Measurements from ENCODE around the gene CYP27C1.

Gene CYP27C1

GRCh38 chr2:127149384-127149783, 70.7 kb downstream of the CYP27C1 start:
- no peak for DNase-seq

DNA sequence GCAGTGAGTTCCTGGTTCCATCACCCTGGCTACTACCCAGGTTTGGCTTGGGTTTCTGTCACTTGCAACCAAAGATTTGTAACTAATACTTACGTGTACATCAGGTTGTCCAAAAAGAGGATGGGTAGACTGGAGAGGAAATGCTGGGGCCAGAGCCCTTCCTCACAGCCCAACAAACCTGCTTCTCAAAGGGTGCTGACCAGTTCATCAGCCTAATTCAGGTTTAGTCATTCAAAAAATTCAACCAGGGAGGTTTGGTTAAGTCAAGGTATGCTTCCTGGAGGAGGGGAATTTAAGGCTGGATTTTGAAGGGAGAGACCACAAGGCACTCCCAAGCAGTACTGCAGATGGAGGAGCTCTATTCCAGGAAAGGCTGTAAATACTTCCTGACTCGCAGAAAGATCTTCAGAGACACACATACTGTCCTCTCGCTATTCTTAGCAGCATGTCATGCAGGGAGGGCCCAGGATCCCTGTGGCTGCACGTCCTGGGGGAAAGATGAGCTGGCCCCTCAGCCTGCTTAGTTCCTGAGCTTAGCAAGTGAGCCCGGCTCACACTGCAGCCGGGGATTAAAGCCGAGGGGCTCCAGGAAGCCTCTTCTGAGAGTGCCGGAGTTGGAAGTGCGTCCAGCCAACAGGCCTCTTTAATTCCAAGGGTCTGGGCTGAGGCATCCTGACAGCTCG, 73.1 kb downstream of the CYP27C1 start:
- peak; percentile 63 for DNase-seq

DNA sequence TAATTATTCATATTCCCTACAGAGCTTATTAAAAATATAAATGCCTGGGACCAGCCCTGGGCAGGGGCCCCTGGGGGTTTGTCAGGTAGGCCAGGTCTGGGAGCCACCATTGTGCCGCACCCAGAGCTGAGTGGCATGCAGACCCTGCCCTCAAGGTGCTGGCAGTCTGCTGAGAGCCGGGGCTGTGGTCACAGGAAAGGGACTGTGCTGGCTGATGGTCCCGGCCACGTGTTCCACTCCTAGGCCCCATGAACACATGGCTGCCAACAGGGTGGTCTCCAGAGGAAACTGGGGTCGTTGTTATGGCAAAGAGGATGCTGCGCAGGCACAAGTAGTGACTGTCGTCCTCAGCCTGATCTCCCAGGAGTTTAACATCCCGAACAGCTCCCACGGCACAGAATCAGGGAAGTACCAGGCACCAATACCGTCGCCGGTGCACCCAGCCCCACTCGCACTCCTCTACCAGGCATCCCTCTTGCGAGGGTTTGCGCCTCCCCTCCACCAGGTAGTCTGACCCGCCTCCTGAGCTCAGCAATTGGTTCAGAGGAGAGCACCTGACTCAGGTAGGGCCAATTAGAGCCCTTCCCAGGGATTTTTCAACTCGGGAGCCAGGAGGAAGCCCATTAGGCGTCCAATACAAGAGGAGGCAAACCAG, 73.9 kb downstream of the CYP27C1 start:
- no peak for DNase-seq

DNA sequence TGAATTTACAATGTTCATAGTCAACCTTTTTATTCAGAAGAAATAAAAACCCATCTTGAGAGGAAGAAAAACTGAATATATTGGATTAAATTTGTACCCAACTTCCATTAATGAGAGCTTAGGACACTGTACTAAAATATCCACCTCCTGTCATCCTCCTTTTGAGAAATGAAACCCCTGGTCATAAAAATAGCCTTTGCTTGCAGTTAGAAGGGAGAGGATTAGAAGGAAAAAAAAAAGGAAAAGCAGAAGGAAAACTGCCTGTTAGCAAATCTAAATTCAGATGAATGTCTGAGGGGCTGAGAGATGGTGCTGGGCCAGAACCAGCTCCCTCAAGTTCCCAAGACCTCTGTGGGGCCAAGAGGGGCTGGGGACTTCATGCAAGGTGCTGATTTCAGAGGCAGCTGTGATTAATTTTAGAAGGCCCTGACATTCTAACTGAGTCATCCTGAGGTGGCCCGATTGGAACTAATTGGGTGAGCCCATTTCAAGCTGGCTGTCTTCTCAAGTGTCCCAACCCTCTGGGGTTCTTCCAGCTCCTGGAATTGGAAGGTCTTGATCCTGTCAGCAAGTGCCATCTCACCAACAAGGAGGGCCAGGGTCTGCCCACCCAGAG, 74.7 kb downstream of the CYP27C1 start:
- no peak for DNase-seq

DNA sequence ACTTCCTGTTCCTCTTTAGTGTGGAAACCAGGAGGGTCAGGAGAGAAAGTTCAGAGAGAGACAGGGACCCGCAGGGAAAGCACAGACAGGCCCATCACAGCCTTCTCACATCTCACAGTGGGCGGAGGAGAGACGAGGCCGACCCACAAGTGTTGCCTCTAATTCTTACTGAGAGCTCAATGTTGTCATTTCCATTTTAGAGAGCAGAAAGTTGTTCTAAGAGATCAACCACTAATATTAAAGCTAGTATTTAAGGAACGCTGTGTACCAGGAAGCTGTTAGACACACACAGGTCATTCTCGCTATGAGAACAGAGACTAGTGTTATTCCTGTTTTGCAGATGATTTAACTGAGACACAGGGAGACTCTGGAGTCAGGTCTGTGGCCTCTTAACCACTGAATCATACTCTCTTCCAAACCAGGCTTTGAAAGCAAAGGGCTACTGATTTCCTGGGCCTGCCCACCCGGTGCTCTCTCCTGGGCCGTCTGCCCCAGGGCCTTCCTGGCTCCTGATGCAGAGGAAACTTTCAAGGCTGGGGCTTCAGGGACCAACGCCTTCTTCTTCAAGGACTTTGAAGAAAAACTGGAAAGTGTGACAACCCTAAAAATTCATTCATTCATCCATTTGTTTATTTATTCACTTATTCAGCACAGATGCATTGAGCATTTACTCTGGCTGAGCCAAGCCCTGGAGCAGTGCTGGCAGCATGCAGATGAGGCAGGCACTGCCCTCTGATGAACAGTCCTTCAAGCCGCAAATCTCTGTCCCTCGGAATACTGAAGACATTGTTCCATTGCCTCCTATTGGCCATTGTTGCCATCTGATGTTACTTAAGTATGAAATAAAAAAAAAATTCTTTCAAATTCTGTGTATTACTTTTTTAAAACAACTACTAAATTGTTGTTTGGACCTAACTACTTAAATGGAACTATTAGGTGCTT, 76.0 kb downstream of the CYP27C1 start:
- no peak for DNase-seq

- DNase-seq: no peak
Observed at GRCh38 chr2:127142663-127143630, 77.2 kb downstream of the CYP27C1 start.

GRCh38 chr2:127140538-127140937, 79.6 kb downstream of the CYP27C1 start:
- DNase-seq: no peak

GRCh38 chr2:127139766-127140165, 80.3 kb downstream of the CYP27C1 start:
- DNase-seq: no peak

- DNase-seq: no peak
Observed at GRCh38 chr2:127138281-127138680, 81.8 kb downstream of the CYP27C1 start.

- DNase-seq: no peak
Observed at GRCh38 chr2:127137741-127138140, 82.4 kb downstream of the CYP27C1 start.

DNA sequence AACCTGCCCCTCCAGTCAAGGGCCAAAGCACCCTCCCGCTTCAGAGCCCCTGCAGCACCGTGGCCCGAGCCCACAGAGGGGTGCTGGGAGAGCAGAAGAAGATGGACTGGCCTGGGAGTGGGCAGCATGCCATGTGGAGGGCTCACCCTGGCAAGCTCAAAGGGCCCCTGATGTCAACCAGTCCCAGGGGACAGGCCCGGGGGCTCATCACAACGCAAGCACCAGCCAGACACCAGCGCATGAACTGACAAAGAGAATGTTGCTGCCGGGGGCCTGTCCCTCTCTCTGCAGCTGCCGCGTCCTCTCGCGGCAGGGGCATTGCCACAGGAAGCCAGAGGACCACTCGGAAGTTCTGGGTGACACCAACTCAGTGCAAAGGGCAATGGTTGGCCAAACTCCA, 82.9 kb downstream of the CYP27C1 start:
- no peak for DNase-seq

- DNase-seq: no peak
Observed at GRCh38 chr2:127134833-127135830, 85.0 kb downstream of the CYP27C1 start.

DNA sequence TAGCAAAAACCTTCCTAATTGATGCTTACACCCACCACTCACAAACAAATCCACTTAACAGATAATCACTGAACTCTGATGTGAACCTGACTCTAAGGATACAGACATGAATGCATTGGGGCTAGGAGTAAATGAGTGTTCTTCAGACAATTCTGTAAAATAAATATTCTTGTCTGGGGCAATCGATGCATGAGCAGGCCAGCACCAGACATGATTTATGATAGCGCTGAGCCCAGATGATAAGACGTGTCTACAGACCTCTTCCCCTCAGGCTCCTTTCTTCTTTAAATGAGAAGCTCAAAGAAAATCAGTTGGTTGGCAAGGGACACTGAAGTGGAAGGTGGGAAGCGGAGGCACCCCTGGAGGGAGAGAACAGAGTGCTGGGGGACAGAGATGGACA, 85.9 kb downstream of the CYP27C1 start:
- no peak for DNase-seq

Data from left hindlimb (tissue), 1 donor.